A549 treated with Mapracorat at 1 μM for 4 hours (cell line): Measurements from ENCODE around the gene TEX44. TPM values are rescaled to one million over a fixed set of nuclear protein-coding genes. Genes with fewer than 3 reads are reported as not detected.

Source experiments
- total RNA-seq: library from RNA; stranded (reverse); fragments of 200-300 nt; extraction: Qiagen RNA extraction; gene quantifications from 5 replicates; pipeline ENCODE4 v1.2.3, GENCODE V29; 2022

Gene TEX44
- not detected in 5 replicates for total RNA-seq

DNA sequence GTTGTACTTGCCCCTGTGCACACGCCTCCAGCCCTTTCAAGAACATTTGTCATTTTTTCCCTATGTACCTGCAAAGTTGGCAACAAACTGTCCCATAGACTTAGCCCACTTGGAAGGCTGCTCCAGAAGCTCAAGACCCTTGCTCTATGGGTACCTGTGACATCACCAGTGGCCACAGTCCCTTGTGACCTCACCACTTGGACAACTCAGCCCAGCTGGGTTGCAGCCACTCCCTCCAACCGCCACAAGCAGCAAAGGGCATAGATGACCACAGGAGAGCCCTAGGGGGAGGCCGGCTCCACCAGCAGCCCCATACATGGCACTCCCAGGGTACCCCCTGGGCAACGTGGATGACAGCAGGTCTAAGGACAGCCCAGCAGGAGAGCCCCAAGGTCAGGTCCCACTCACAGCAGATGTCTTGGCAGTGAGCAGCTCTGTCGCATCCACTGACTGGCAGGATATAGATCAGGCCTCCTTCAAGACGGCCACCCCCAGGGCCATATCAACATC lies at the start of gene TEX44:
TSS of gene TEX44 (plus strand) at position 229 of the 510 bp plus-strand sequence. CDS start at position 317, 88 bp downstream.

Other genes with a start within 250 kb of the TEX44 start
- gene B3GNT7, start 197.2 kb upstream of the TEX44 start, total RNA-seq = 1.8 to 2.8 TPM (median 2.4 TPM) in 5 replicates
- gene NCL, start 128.4 kb upstream of the TEX44 start, total RNA-seq = 779 to 864 TPM (median 785 TPM) in 5 replicates
- gene NMUR1, start 62.4 kb upstream of the TEX44 start, total RNA-seq = not detected in 5 replicates
- gene PTMA, start 115.7 kb downstream of the TEX44 start, total RNA-seq = 1,527 to 1,675 TPM (median 1,538 TPM) in 5 replicates
- 21.0 to 23.8 TPM (median 23.1 TPM) in 5 replicates for gene PDE6D, start 188.4 kb downstream of the TEX44 start, total RNA-seq
- 32.0 to 43.0 TPM (median 41.0 TPM) in 5 replicates for gene COPS7B, start 193.6 kb downstream of the TEX44 start, total RNA-seq